ENCODE results near the gene PM20D2. TPM values are rescaled to one million over a fixed set of nuclear protein-coding genes. Genes with fewer than 3 reads are reported as not detected.

Gene PM20D2, protein sequence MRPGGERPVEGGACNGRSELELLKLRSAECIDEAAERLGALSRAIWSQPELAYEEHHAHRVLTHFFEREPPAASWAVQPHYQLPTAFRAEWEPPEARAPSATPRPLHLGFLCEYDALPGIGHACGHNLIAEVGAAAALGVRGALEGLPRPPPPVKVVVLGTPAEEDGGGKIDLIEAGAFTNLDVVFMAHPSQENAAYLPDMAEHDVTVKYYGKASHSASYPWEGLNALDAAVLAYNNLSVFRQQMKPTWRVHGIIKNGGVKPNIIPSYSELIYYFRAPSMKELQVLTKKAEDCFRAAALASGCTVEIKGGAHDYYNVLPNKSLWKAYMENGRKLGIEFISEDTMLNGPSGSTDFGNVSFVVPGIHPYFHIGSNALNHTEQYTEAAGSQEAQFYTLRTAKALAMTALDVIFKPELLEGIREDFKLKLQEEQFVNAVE
- 5.2 TPM for polyA plus RNA-seq (2013, experiment 1 of 2)
- 5.7 TPM for polyA plus RNA-seq (2013, experiment 2 of 2)

DNA sequence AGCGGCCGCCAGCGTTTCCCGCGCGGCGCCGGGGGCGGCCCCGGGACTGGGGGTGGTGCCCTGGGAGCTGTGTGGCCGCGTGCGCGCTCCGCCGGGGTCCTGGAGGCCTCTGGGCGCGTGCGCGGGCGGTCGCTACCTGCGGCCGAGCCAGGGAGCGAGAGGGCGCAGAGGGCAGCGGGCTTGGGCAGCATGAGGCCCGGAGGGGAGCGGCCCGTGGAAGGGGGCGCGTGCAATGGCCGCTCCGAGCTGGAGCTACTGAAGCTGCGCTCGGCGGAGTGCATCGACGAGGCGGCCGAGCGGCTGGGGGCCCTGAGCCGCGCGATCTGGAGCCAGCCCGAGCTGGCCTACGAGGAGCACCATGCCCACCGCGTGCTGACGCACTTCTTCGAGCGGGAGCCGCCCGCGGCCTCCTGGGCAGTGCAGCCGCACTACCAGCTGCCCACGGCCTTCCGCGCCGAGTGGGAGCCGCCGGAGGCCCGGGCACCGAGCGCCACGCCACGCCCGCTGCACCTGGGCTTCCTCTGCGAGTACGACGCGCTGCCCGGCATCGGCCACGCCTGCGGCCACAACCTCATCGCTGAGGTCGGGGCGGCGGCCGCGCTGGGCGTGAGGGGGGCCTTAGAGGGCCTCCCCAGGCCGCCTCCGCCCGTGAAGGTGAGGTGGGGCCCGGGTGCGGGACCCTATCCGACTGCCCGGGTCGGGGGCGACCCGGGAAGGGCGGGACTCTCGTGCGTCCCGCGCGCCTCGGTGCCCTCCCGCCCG lies at the start of gene PM20D2:
PM20D2 (plus strand) TSS at position 100 of the 762 bp plus-strand sequence; CDS start at position 190, 90 bp downstream.
- Histone ChIP-seq H3K27me3 (ENCODE audit: insufficient read depth, low read length, poor library complexity) (peaks cover 12% of the 10 kb centered on the region), H3K79me2 (ENCODE audit: control insufficient read depth, insufficient read depth, low read length) (no peaks in the 10 kb centered on the region), H3K4ac (ENCODE audit: low read depth, low read length) (no peak within 1 kb of the TSS), H3K56ac (ENCODE audit: low read length) (peak within 1 kb of the TSS; percentile 82), H4K8ac (ENCODE audit: low read depth, low read length) (no peak within 1 kb of the TSS), H3K4me3 (ENCODE audit: low read length) (peak within 1 kb of the TSS; percentile 16), H3K4me1 (ENCODE audit: control insufficient read depth, low read depth, low read length) (no peaks in the 10 kb centered on the region), H2BK120ac (ENCODE audit: low read depth, low read length) (no peak within 1 kb of the TSS), H2BK5ac (ENCODE audit: low read length) (no peak within 1 kb of the TSS), H3K36me3 (ENCODE audit: control insufficient read depth, insufficient read depth, low read length) (no peaks in the 10 kb centered on the region), H2BK15ac (replicated peaks; ENCODE audit: low read depth) (no peak within 1 kb of the TSS), H3K18ac (ENCODE audit: low read length) (peak within 1 kb of the TSS; percentile 1), H3K4me2 (ENCODE audit: low read length) (peak within 1 kb of the TSS; percentile 63), H3K23ac (ENCODE audit: low read length) (no peak within 1 kb of the TSS), H3K27ac (ENCODE audit: low read depth, low read length) (no peak within 1 kb of the TSS), H3K79me1 (ENCODE audit: low read length) (no peaks in the 10 kb centered on the region), H4K5ac (ENCODE audit: low read length) (no peak within 1 kb of the TSS), H2AK5ac (ENCODE audit: low read length) (no peak within 1 kb of the TSS), H3K9ac (ENCODE audit: low read length) (peak within 1 kb of the TSS; percentile 68)
- WGBS (ENCODE audit: extremely low coverage, insufficient coverage, low lambda C conversion rate): no CpG with 5 or more reads among the region's 102 CpGs
- peak; percentile 69 for DNase-seq

DNA sequence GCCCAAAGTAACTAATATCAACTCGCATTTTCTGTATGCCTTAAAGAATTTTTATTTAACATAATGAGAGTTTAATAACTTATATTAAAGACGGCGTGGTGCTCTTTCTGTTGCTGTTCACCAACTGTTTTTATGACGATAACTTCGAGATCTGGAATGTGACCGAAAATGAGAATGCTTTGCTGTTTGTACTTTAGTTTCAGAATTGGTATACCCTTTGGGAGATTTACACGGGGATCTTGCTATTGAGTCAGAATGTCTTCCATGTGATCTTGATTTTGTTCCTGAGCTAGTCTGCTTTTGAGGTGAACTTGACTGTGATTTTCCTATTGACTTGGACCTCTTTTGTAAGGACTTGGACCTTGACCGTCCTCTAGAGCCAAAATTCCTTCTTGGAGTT lies 47.4 kb upstream of the PM20D2 start:
- H3K79me1 ChIP-seq (ENCODE audit: low read length): no peaks in the 10 kb centered on the region
- no peak for DNase-seq
- no peak overlapping the region for H2BK120ac ChIP-seq (ENCODE audit: low read depth, low read length)
- no peak overlapping the region for H3K4me3 ChIP-seq (ENCODE audit: low read length)
- no peak overlapping the region for H3K56ac ChIP-seq (ENCODE audit: low read length)
- H3K23ac ChIP-seq (ENCODE audit: low read length): no peak overlapping the region
- H2BK5ac ChIP-seq (ENCODE audit: low read length): no peak overlapping the region
- no peak overlapping the region for H3K9ac ChIP-seq (ENCODE audit: low read length)
- no peak overlapping the region for H3K4me2 ChIP-seq (ENCODE audit: low read length)
- H2BK15ac ChIP-seq (replicated peaks; ENCODE audit: low read depth): no peak overlapping the region
- no peak overlapping the region for H2AK5ac ChIP-seq (ENCODE audit: low read length)
- no CpG with 5 or more reads among the region's 8 CpGs for WGBS (ENCODE audit: extremely low coverage, insufficient coverage, low lambda C conversion rate)
- H4K8ac ChIP-seq (ENCODE audit: low read depth, low read length): no peak overlapping the region
- no peak overlapping the region for H3K27ac ChIP-seq (ENCODE audit: low read depth, low read length)
- no peaks in the 10 kb centered on the region for H3K4me1 ChIP-seq (ENCODE audit: control insufficient read depth, low read depth, low read length)
- H3K79me2 ChIP-seq (ENCODE audit: control insufficient read depth, insufficient read depth, low read length): no peaks in the 10 kb centered on the region
- no peaks in the 10 kb centered on the region for H3K36me3 ChIP-seq (ENCODE audit: control insufficient read depth, insufficient read depth, low read length)
- H4K5ac ChIP-seq (ENCODE audit: low read length): no peak overlapping the region
- no peak overlapping the region for H3K18ac ChIP-seq (ENCODE audit: low read length)
- H3K27me3 ChIP-seq (ENCODE audit: insufficient read depth, low read length, poor library complexity): no peaks in the 10 kb centered on the region
- no peak overlapping the region for H3K4ac ChIP-seq (ENCODE audit: low read depth, low read length)

DNA sequence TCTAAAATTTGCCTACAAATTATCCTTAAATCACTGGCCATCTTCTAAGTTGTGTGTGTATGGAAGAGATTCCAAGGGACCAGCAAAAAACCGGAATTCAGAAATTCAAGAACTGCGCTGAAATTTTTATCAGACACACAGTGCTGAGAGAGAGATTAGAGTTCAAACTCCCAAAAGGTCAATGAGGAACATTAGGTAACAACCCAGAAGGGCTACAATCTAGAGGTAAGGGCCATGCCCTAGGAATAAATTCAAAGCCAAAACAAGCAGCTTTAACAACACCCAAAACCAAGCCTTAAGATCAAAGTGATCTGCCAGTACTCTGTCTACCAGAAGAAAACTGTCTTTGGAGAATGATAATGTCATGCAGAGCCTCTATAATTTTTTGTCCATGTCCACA lies 45.7 kb upstream of the PM20D2 start:
- WGBS (ENCODE audit: extremely low coverage, insufficient coverage, low lambda C conversion rate): no CpG with 5 or more reads among the region's 2 CpGs
- H2BK15ac ChIP-seq (replicated peaks; ENCODE audit: low read depth): no peak overlapping the region
- H3K79me1 ChIP-seq (ENCODE audit: low read length): no peaks in the 10 kb centered on the region
- DNase-seq: no peak
- no peaks in the 10 kb centered on the region for H3K4me1 ChIP-seq (ENCODE audit: control insufficient read depth, low read depth, low read length)
- H4K5ac ChIP-seq (ENCODE audit: low read length): no peak overlapping the region
- no peak overlapping the region for H3K56ac ChIP-seq (ENCODE audit: low read length)
- no peak overlapping the region for H4K8ac ChIP-seq (ENCODE audit: low read depth, low read length)
- H3K4me3 ChIP-seq (ENCODE audit: low read length): no peak overlapping the region
- no peaks in the 10 kb centered on the region for H3K27me3 ChIP-seq (ENCODE audit: insufficient read depth, low read length, poor library complexity)
- H3K4me2 ChIP-seq (ENCODE audit: low read length): no peak overlapping the region
- H3K9ac ChIP-seq (ENCODE audit: low read length): no peak overlapping the region
- peaks cover 1% of the 10 kb centered on the region for H3K36me3 ChIP-seq (ENCODE audit: control insufficient read depth, insufficient read depth, low read length)
- H3K79me2 ChIP-seq (ENCODE audit: control insufficient read depth, insufficient read depth, low read length): no peaks in the 10 kb centered on the region
- no peak overlapping the region for H3K18ac ChIP-seq (ENCODE audit: low read length)
- H2AK5ac ChIP-seq (ENCODE audit: low read length): no peak overlapping the region
- H3K27ac ChIP-seq (ENCODE audit: low read depth, low read length): no peak overlapping the region
- no peak overlapping the region for H2BK120ac ChIP-seq (ENCODE audit: low read depth, low read length)
- no peak overlapping the region for H3K23ac ChIP-seq (ENCODE audit: low read length)
- no peak overlapping the region for H2BK5ac ChIP-seq (ENCODE audit: low read length)
- no peak overlapping the region for H3K4ac ChIP-seq (ENCODE audit: low read depth, low read length)

DNA sequence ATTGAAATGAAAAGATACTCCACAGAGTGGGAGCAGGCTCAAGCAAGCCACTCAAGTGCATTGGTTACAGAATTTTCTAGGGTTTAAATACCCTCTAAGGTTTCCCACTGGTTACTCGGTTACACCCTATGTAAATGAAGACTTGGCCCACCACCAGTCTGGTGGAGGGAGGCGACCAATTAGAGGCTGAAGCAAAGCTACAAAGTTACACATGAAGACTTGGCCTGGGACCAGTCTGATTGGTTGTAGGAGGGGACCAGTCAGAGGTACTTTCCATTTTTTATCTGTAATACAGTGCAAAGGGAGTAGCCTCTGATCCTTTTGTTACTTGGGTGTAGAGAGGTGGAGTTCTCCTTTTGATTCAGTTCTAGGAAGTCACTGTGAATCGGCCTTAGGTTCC lies 35.6 kb upstream of the PM20D2 start:
- Histone ChIP-seq H3K79me1 (ENCODE audit: low read length) (no peaks in the 10 kb centered on the region), H3K9ac (ENCODE audit: low read length) (no peak overlapping the region), H3K36me3 (ENCODE audit: control insufficient read depth, insufficient read depth, low read length) (no peaks in the 10 kb centered on the region), H3K27me3 (ENCODE audit: insufficient read depth, low read length, poor library complexity) (no peaks in the 10 kb centered on the region), H3K27ac (ENCODE audit: low read depth, low read length) (no peak overlapping the region), H4K8ac (ENCODE audit: low read depth, low read length) (no peak overlapping the region), H2BK15ac (replicated peaks; ENCODE audit: low read depth) (no peak overlapping the region), H3K79me2 (ENCODE audit: control insufficient read depth, insufficient read depth, low read length) (no peaks in the 10 kb centered on the region), H3K4me1 (ENCODE audit: control insufficient read depth, low read depth, low read length) (no peaks in the 10 kb centered on the region), H3K23ac (ENCODE audit: low read length) (no peak overlapping the region), H3K4me3 (ENCODE audit: low read length) (no peak overlapping the region), H2BK120ac (ENCODE audit: low read depth, low read length) (no peak overlapping the region), H3K4me2 (ENCODE audit: low read length) (no peak overlapping the region), H4K5ac (ENCODE audit: low read length) (no peak overlapping the region), H3K18ac (ENCODE audit: low read length) (no peak overlapping the region), H2AK5ac (ENCODE audit: low read length) (no peak overlapping the region), H3K4ac (ENCODE audit: low read depth, low read length) (no peak overlapping the region), H2BK5ac (ENCODE audit: low read length) (no peak overlapping the region), H3K56ac (ENCODE audit: low read length) (no peak overlapping the region)
- no peak for DNase-seq
- WGBS (ENCODE audit: extremely low coverage, insufficient coverage, low lambda C conversion rate): no CpG with 5 or more reads among the region's 3 CpGs

DNA sequence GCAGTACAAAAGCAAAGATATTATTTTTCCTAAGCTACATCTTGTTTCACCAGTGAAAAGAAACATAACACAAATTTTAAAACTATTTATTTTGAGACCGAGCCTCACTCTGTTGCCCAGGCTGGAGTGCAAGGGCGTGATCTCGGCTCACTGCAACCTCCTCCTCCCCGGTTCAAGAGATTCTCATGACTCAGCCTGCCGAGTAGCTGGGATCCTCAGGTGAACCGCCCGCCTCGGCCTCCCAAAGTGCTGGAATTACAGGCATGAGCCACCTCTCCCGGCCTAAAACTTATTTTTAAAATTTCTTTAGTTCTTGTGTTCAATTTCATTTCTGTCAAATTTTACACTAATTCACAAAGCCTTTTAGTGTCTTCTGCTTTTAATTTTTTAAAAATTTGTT lies 33.9 kb upstream of the PM20D2 start:
- no peaks in the 10 kb centered on the region for H3K79me1 ChIP-seq (ENCODE audit: low read length)
- no peaks in the 10 kb centered on the region for H3K4me1 ChIP-seq (ENCODE audit: control insufficient read depth, low read depth, low read length)
- H3K36me3 ChIP-seq (ENCODE audit: control insufficient read depth, insufficient read depth, low read length): no peaks in the 10 kb centered on the region
- no peak overlapping the region for H3K56ac ChIP-seq (ENCODE audit: low read length)
- H4K5ac ChIP-seq (ENCODE audit: low read length): no peak overlapping the region
- H3K27me3 ChIP-seq (ENCODE audit: insufficient read depth, low read length, poor library complexity): no peaks in the 10 kb centered on the region
- H2BK5ac ChIP-seq (ENCODE audit: low read length): no peak overlapping the region
- no peak overlapping the region for H3K23ac ChIP-seq (ENCODE audit: low read length)
- H3K18ac ChIP-seq (ENCODE audit: low read length): no peak overlapping the region
- no CpG with 5 or more reads among the region's 9 CpGs for WGBS (ENCODE audit: extremely low coverage, insufficient coverage, low lambda C conversion rate)
- H3K4me2 ChIP-seq (ENCODE audit: low read length): no peak overlapping the region
- H3K4ac ChIP-seq (ENCODE audit: low read depth, low read length): no peak overlapping the region
- no peak for DNase-seq
- H2BK15ac ChIP-seq (replicated peaks; ENCODE audit: low read depth): no peak overlapping the region
- H3K9ac ChIP-seq (ENCODE audit: low read length): no peak overlapping the region
- H4K8ac ChIP-seq (ENCODE audit: low read depth, low read length): no peak overlapping the region
- no peak overlapping the region for H3K27ac ChIP-seq (ENCODE audit: low read depth, low read length)
- H2AK5ac ChIP-seq (ENCODE audit: low read length): no peak overlapping the region
- H3K4me3 ChIP-seq (ENCODE audit: low read length): no peak overlapping the region
- no peak overlapping the region for H2BK120ac ChIP-seq (ENCODE audit: low read depth, low read length)
- no peaks in the 10 kb centered on the region for H3K79me2 ChIP-seq (ENCODE audit: control insufficient read depth, insufficient read depth, low read length)

Data from mesendoderm (in vitro differentiated cells).